WTC11 (cell line): ENCODE data around the gene UTP20. TPM values are rescaled to one million over a fixed set of nuclear protein-coding genes. Genes with fewer than 3 reads are reported as not detected.

Experiments used
- ATAC-seq: fragments of 200-7000 bp; cut with Tn5 transposase; 2 replicates; pipeline ENCODE4 v1.10.0; 2021; ENCODE audit warnings: mild to moderate bottlenecking, moderate library complexity
- CTCF ChIA-PET: fragments of 300-600 bp; sonication (Branson Sonifier 250); formaldehyde crosslinking; loops from one replicate; lab custom pipeline; 2021; ENCODE audit warnings: antibody characterized with exemption; lab: Charles Lee
- POLR2A ChIA-PET: fragments of 350-600 bp; sonication (Branson Sonifier 250); formaldehyde crosslinking; loops from one replicate; lab custom pipeline; 2021; ENCODE audit warnings: antibody characterized with exemption; lab: Charles Lee
- DNase-seq: peaks from one replicate; pipeline ENCODE4 v3.0.0; 2021; ENCODE audit warnings: low spot score
- H3K27ac Mint-ChIP-seq: 2 replicates; pipeline ENCODE4 v1.8.0; 2021; ENCODE audit warnings: mixed read lengths
- H3K27me3 Mint-ChIP-seq: 2 replicates; pipeline ENCODE4 v1.8.0; 2021; ENCODE audit warnings: low read depth, mild to moderate bottlenecking, moderate library complexity, mixed read lengths
- H3K36me3 Mint-ChIP-seq: 2 replicates; pipeline ENCODE4 v1.8.0; 2021; ENCODE audit warnings: mixed read lengths
- H3K4me1 Mint-ChIP-seq: 2 replicates; pipeline ENCODE4 v1.8.0; 2022; ENCODE audit warnings: mixed read lengths
- H3K4me3 Mint-ChIP-seq: 2 replicates; pipeline ENCODE4 v1.8.0; 2021; ENCODE audit warnings: mild to moderate bottlenecking, moderate library complexity, mixed read lengths
- H3K9me3 Mint-ChIP-seq: 2 replicates; pipeline ENCODE4 v1.8.0; 2021; ENCODE audit warnings: mixed read lengths
- CREM ChIP-seq: sonication (generic); formaldehyde crosslinking; IDR thresholded peaks from 2 replicates; pipeline ENCODE4 v1.8.1; 2022; ENCODE audit warnings: mild to moderate bottlenecking, missing genetic modification reagents, moderate library complexity
- ELF4 ChIP-seq: sonication (generic); formaldehyde crosslinking; IDR thresholded peaks from 2 replicates; pipeline ENCODE4 v1.8.1; 2022; ENCODE audit warnings: low read depth, mild to moderate bottlenecking, moderate library complexity, missing genetic modification reagents
- GABPB1 ChIP-seq: sonication (generic); formaldehyde crosslinking; IDR thresholded peaks from 2 replicates; pipeline ENCODE4 v1.8.1; 2023; ENCODE audit warnings: mild to moderate bottlenecking, missing genetic modification reagents
- IRF2 ChIP-seq: sonication (generic); formaldehyde crosslinking; IDR thresholded peaks from 2 replicates; pipeline ENCODE4 v1.8.0; 2022; ENCODE audit warnings: low read depth, missing genetic modification reagents, borderline replicate concordance
- JUN ChIP-seq: sonication (generic); formaldehyde crosslinking; IDR thresholded peaks from 2 replicates; pipeline ENCODE4 v1.8.0; 2023; ENCODE audit warnings: mild to moderate bottlenecking, missing genetic modification reagents
- KAT7 ChIP-seq: sonication (generic); formaldehyde crosslinking; IDR thresholded peaks from 2 replicates; pipeline ENCODE4 v1.8.1; 2023; ENCODE audit warnings: missing genetic modification reagents, mild to moderate bottlenecking, borderline replicate concordance
- NFE2L1 ChIP-seq: sonication (generic); formaldehyde crosslinking; IDR thresholded peaks from 2 replicates; pipeline ENCODE4 v1.8.1; 2023; ENCODE audit warnings: missing genetic modification reagents
- NFYB ChIP-seq: sonication (generic); formaldehyde crosslinking; conservative IDR thresholded peaks from 2 replicates; pipeline ENCODE4 v1.8.0; 2022; ENCODE audit warnings: low read depth, missing genetic modification reagents
- OVOL2 ChIP-seq: fragments of 250-450 bp; sonication (Bioruptor Pico); IDR thresholded peaks from 2 replicates; pipeline ENCODE4 v1.9.0; 2021; ENCODE audit warnings: mild to moderate bottlenecking, borderline replicate concordance
- RORB ChIP-seq: fragments of 250-450 bp; sonication (Bioruptor Pico); IDR thresholded peaks from 2 replicates; pipeline ENCODE4 v1.9.0; 2021; ENCODE audit warnings: mild to moderate bottlenecking
- SMAD3 ChIP-seq: sonication (generic); formaldehyde crosslinking; IDR thresholded peaks from 2 replicates; pipeline ENCODE4 v1.8.0; 2022; ENCODE audit warnings: missing genetic modification reagents, mild to moderate bottlenecking, borderline replicate concordance
- SMAD4 ChIP-seq: sonication (generic); formaldehyde crosslinking; IDR thresholded peaks from 2 replicates; pipeline ENCODE4 v1.8.0; 2022; ENCODE audit warnings: mild to moderate bottlenecking, missing genetic modification reagents
- TP53 ChIP-seq: sonication (generic); formaldehyde crosslinking; IDR thresholded peaks from 2 replicates; pipeline ENCODE4 v1.8.1; 2023; ENCODE audit warnings: mild to moderate bottlenecking, missing genetic modification reagents
- ZNF121 ChIP-seq: sonication (generic); formaldehyde crosslinking; IDR thresholded peaks from 2 replicates; pipeline ENCODE4 v1.8.0; 2023; ENCODE audit warnings: missing genetic modification reagents
- ZNF232 ChIP-seq: sonication (generic); formaldehyde crosslinking; IDR thresholded peaks from 2 replicates; pipeline ENCODE4 v1.8.0; 2022; ENCODE audit warnings: mild to moderate bottlenecking, missing genetic modification reagents
- ZNF263 ChIP-seq: sonication (generic); formaldehyde crosslinking; IDR thresholded peaks from 2 replicates; pipeline ENCODE4 v1.8.1; 2022; ENCODE audit warnings: low read depth, mild to moderate bottlenecking, moderate library complexity, missing genetic modification reagents
- ZNF317 ChIP-seq: sonication (generic); formaldehyde crosslinking; IDR thresholded peaks from 2 replicates; pipeline ENCODE4 v1.8.1; 2023; ENCODE audit warnings: low read depth, mild to moderate bottlenecking, moderate library complexity, missing genetic modification reagents, borderline replicate concordance
- total RNA-seq: library from RNA; stranded (reverse); gene quantifications from 3 replicates; pipeline ENCODE4 v1.2.3, GENCODE V29; 2021
- TF ChIP-seq, protein P1 (sequence below): sonication (generic); formaldehyde crosslinking; IDR thresholded peaks from 2 replicates; pipeline ENCODE4 v1.8.1; 2022; ENCODE audit warnings: low read depth, missing genetic modification reagents, borderline replicate concordance
- TF ChIP-seq, protein P2 (sequence below): sonication (generic); formaldehyde crosslinking; IDR thresholded peaks from 2 replicates; pipeline ENCODE4 v1.8.0; 2023; ENCODE audit warnings: missing genetic modification reagents
- TF ChIP-seq, protein P3 (sequence below): sonication (generic); formaldehyde crosslinking; conservative IDR thresholded peaks from 2 replicates; pipeline ENCODE4 v1.8.1; 2022; ENCODE audit warnings: mild to moderate bottlenecking, missing genetic modification reagents
- TF ChIP-seq, protein P4 (sequence below): fragments of 250-450 bp; sonication (Bioruptor Pico); IDR thresholded peaks from 2 replicates; pipeline ENCODE4 v1.9.0; 2021; ENCODE audit warnings: moderate library complexity, mild to moderate bottlenecking, inconsistent platforms, borderline replicate concordance
- TF ChIP-seq, protein P5 (sequence below): sonication (generic); formaldehyde crosslinking; IDR thresholded peaks from 2 replicates; pipeline ENCODE4 v1.8.0; 2022; ENCODE audit warnings: mild to moderate bottlenecking, missing genetic modification reagents
- TF ChIP-seq, protein P6 (sequence below): sonication (generic); formaldehyde crosslinking; IDR thresholded peaks from 2 replicates; pipeline ENCODE4 v1.8.1; 2022; ENCODE audit warnings: mild to moderate bottlenecking, missing genetic modification reagents, moderate library complexity, borderline replicate concordance
- TF ChIP-seq, protein P7 (sequence below): sonication (generic); formaldehyde crosslinking; IDR thresholded peaks from 2 replicates; pipeline ENCODE4 v1.8.1; 2023; ENCODE audit warnings: mild to moderate bottlenecking, missing genetic modification reagents, moderate library complexity

The UTP20 gene
- total RNA-seq, 1 experiment from 2014 or later, result 34.1 TPM

DNA sequence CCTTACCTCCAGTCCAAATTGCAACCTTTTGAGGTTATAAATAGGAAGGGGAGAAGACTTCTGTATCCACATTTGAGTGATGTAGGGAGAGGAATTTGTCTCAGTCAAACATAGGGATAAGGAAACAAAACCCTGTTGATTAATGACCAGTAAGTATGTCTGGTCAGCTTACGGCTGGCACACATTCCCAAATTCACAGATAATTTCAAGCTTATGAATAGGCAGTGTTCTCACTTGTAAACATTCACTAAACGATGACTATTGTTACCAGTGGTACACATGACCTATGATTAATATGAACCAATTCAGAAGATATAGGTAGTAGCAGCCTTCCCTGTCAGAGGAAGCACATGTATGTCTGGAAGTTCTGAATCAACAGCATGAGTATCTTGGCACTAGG lies 36.8 kb upstream of the UTP20 start:
- Mint-ChIP-seq H3K36me3 (no peaks in the 10 kb centered on the region), H3K27me3 (no peaks in the 10 kb centered on the region), H3K27ac (no peak overlapping the region), H3K4me3 (no peak overlapping the region), H3K9me3 (peaks cover 6% of the 10 kb centered on the region), H3K4me1 (no peaks in the 10 kb centered on the region)
- no peak for DNase-seq
- no peak for TF ChIP-seq NFE2L1 (CRISPR knock-in tag)
- no peak for TF ChIP-seq SMAD4
- no peak for TF ChIP-seq CREM (CRISPR knock-in tag)
- TF ChIP-seq ZNF121, result no peak
- TF ChIP-seq, protein P1, sequence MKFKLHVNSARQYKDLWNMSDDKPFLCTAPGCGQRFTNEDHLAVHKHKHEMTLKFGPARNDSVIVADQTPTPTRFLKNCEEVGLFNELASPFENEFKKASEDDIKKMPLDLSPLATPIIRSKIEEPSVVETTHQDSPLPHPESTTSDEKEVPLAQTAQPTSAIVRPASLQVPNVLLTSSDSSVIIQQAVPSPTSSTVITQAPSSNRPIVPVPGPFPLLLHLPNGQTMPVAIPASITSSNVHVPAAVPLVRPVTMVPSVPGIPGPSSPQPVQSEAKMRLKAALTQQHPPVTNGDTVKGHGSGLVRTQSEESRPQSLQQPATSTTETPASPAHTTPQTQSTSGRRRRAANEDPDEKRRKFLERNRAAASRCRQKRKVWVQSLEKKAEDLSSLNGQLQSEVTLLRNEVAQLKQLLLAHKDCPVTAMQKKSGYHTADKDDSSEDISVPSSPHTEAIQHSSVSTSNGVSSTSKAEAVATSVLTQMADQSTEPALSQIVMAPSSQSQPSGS (CRISPR knock-in tag), result no peak
- TF ChIP-seq, protein P2, sequence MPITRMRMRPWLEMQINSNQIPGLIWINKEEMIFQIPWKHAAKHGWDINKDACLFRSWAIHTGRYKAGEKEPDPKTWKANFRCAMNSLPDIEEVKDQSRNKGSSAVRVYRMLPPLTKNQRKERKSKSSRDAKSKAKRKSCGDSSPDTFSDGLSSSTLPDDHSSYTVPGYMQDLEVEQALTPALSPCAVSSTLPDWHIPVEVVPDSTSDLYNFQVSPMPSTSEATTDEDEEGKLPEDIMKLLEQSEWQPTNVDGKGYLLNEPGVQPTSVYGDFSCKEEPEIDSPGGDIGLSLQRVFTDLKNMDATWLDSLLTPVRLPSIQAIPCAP (CRISPR knock-in tag), result no peak
- no peak for TF ChIP-seq JUN (CRISPR knock-in tag)
- TF ChIP-seq, protein P3, sequence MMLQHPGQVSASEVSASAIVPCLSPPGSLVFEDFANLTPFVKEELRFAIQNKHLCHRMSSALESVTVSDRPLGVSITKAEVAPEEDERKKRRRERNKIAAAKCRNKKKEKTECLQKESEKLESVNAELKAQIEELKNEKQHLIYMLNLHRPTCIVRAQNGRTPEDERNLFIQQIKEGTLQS (CRISPR knock-in tag), result no peak
- TF ChIP-seq ELF4 (CRISPR knock-in tag), result no peak
- TF ChIP-seq OVOL2 (CRISPR knock-in tag), result no peak
- CTCF ChIA-PET, result no interaction called here
- no peak for ATAC-seq
- POLR2A ChIA-PET, result no interaction called here

DNA sequence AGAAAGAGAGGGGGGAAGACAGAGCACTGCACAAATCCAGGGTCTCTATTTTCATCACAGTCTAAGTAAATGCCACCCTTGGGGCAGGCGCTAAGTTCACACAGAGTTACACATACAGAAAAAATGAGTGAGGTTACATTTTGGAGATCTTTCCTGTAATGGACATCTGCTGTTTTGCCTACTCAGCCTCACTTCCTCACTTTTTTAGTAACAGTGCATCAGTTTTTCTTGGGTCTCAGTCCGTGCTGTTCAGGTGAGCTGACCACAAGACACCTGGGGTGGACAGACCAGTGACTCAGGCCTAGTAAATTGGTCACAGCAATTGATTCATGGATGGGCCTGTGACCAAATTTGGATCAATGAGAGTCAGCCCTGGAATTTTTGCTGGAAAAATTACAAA lies 36.3 kb upstream of the UTP20 start:
- POLR2A ChIA-PET, result no interaction called here
- H3K4me3 Mint-ChIP-seq, result no peak overlapping the region
- peaks cover 6% of the 10 kb centered on the region for H3K9me3 Mint-ChIP-seq
- no peak for TF ChIP-seq ZNF317 (CRISPR knock-in tag)
- TF ChIP-seq RORB (CRISPR knock-in tag), result no peak
- TF ChIP-seq SMAD3, result no peak
- TF ChIP-seq, protein P4, sequence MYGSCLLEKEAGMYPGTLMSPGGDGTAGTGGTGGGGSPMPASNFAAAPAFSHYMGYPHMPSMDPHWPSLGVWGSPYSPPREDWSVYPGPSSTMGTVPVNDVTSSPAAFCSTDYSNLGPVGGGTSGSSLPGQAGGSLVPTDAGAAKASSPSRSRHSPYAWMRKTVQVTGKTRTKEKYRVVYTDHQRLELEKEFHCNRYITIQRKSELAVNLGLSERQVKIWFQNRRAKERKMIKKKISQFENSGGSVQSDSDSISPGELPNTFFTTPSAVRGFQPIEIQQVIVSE, result no peak
- TF ChIP-seq SMAD4, result no peak
- TF ChIP-seq, all 79 proteins: peak for 0
- ATAC-seq (no peak), DNase-seq (no peak)
- H3K27me3 Mint-ChIP-seq, result no peaks in the 10 kb centered on the region
- H3K4me1 Mint-ChIP-seq, result no peaks in the 10 kb centered on the region
- no peak overlapping the region for H3K27ac Mint-ChIP-seq
- no peaks in the 10 kb centered on the region for H3K36me3 Mint-ChIP-seq
- CTCF ChIA-PET, result no interaction called here

DNA sequence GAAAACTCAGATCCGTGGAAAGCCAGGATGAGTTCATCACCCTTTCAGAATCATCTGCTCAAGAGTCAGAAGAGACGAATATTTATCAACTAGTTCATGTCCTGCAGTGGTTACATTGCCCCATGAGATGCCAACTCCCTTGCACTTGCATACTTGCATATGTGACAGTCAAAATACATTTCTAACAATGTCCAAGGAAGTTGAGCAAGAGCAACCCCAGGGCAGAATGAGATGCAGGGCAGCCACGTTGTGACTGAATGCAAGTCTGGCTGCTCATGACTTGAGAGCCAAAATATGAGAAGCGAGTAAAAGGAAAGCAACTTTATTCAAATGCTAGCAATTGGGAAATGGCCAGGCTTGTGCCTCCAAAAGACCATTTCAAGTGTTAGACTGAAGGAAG lies 23.6 kb upstream of the UTP20 start:
- Mint-ChIP-seq H3K27ac (no peak overlapping the region), H3K36me3 (no peaks in the 10 kb centered on the region; the same call in none of the 2 replicates), H3K9me3 (peaks cover 21% of the 10 kb centered on the region), H3K4me1 (peaks cover 8% of the 10 kb centered on the region), H3K4me3 (no peak overlapping the region), H3K27me3 (no peaks in the 10 kb centered on the region)
- ChIA-PET CTCF (no interaction called here), POLR2A (no interaction called here)
- TF ChIP-seq, protein P5, sequence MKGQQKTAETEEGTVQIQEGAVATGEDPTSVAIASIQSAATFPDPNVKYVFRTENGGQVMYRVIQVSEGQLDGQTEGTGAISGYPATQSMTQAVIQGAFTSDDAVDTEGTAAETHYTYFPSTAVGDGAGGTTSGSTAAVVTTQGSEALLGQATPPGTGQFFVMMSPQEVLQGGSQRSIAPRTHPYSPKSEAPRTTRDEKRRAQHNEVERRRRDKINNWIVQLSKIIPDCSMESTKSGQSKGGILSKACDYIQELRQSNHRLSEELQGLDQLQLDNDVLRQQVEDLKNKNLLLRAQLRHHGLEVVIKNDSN (CRISPR knock-in tag), result no peak
- TF ChIP-seq ZNF232, result no peak
- no peak for DNase-seq
- ATAC-seq, result no peak

DNA sequence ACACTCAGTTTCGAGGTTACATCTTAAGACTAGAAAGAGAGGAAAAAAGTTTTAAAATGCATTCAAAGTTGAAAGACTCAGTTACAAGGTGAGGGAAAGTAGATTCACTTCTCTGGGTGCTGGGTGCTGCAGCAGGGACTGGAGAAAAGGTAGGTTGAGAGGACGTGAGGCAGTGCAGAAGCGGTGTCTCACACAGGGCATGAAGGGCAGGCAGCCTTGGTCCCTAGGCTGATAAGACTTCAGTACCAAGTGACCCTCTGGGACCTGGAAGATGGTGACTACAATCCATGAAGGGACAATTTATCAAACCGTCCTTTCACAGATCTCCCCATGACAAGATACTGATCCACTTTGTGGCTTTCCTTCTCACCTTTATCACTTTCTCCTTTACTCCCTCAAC lies 22.5 kb upstream of the UTP20 start:
- Mint-ChIP-seq H3K4me1 (peaks cover 8% of the 10 kb centered on the region), H3K4me3 (no peak overlapping the region), H3K9me3 (peaks cover 21% of the 10 kb centered on the region), H3K27me3 (no peaks in the 10 kb centered on the region), H3K36me3 (no peaks in the 10 kb centered on the region; the same call in none of the 2 replicates), H3K27ac (no peak overlapping the region)
- ChIA-PET POLR2A (no interaction called here), CTCF (no interaction called here)
- no peak for ATAC-seq
- TF ChIP-seq GABPB1 (CRISPR knock-in tag) (no peak), NFYB (CRISPR knock-in tag) (no peak), KAT7 (CRISPR knock-in tag) (no peak), TP53 (CRISPR knock-in tag) (no peak), IRF2 (no peak), ZNF263 (no peak), ELF4 (CRISPR knock-in tag) (no peak)
- TF ChIP-seq, protein P6, sequence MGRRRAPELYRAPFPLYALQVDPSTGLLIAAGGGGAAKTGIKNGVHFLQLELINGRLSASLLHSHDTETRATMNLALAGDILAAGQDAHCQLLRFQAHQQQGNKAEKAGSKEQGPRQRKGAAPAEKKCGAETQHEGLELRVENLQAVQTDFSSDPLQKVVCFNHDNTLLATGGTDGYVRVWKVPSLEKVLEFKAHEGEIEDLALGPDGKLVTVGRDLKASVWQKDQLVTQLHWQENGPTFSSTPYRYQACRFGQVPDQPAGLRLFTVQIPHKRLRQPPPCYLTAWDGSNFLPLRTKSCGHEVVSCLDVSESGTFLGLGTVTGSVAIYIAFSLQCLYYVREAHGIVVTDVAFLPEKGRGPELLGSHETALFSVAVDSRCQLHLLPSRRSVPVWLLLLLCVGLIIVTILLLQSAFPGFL (CRISPR knock-in tag), result no peak
- TF ChIP-seq, protein P7, sequence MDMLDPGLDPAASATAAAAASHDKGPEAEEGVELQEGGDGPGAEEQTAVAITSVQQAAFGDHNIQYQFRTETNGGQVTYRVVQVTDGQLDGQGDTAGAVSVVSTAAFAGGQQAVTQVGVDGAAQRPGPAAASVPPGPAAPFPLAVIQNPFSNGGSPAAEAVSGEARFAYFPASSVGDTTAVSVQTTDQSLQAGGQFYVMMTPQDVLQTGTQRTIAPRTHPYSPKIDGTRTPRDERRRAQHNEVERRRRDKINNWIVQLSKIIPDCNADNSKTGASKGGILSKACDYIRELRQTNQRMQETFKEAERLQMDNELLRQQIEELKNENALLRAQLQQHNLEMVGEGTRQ, result no peak
- no peak for DNase-seq
